GM12891 (cell line): Measurements from ENCODE around the gene PTGES3.
A peak's percentile ranks its signal among the peaks of the same experiment; 100 is the strongest.
"Not testable (repeated sequence)": the region's sequence is repeated elsewhere in the genome, so short reads cannot be mapped to it uniquely, and the experiment has no call there.

ENCODE experiments used
- DNase-seq: peaks from one replicate; pipeline ENCODE4 v3.0.0; 2011; ENCODE audit warnings: low spot score; ENCODE audit not compliant: insufficient read length
- FAIRE-seq: peaks from 2 replicates; lab custom pipeline; 2011; peaks lifted over from hg19 to GRCh38; lab: Jason Lieb, UNC
- PAX5 ChIP-seq: IDR thresholded peaks from 2 replicates; pipeline ENCODE4 v1.6.1; 2011; ENCODE audit warnings: low read length, moderate library complexity, mild to moderate bottlenecking; ENCODE audit not compliant: insufficient read depth, severe bottlenecking
- POLR2A ChIP-seq: IDR thresholded peaks from 2 replicates; pipeline ENCODE4 v1.6.1; 2011; ENCODE audit warnings: low read depth, low read length, control low read depth
- POLR2AphosphoS5 ChIP-seq: IDR thresholded peaks from 2 replicates; pipeline ENCODE4 v1.6.1; 2011; ENCODE audit warnings: low read depth, low read length, control low read depth
- POU2F2 ChIP-seq: IDR thresholded peaks from 2 replicates; pipeline ENCODE4 v1.6.1; 2011; ENCODE audit warnings: low read depth, mild to moderate bottlenecking, control low read depth, low read length, moderate library complexity
- SPI1 ChIP-seq: IDR thresholded peaks from 2 replicates; pipeline ENCODE4 v1.6.1; 2011; ENCODE audit warnings: low read depth, low read length, control low read depth
- TAF1 ChIP-seq: IDR thresholded peaks from 2 replicates; pipeline ENCODE4 v1.6.1; 2011; ENCODE audit warnings: low read depth, low read length, control low read depth

The PTGES3 gene

GRCh38 chr12:56658921-56659320 lies 29.2 kb downstream of the PTGES3 start:
- DNase-seq (no peak), FAIRE-seq (peak; percentile 72)
- no peak for TF ChIP-seq POLR2A
- no peak for TF ChIP-seq TAF1
- TF ChIP-seq SPI1: no peak
- TF ChIP-seq POU2F2: no peak
- TF ChIP-seq PAX5: no peak
- TF ChIP-seq POLR2AphosphoS5: no peak

DNA sequence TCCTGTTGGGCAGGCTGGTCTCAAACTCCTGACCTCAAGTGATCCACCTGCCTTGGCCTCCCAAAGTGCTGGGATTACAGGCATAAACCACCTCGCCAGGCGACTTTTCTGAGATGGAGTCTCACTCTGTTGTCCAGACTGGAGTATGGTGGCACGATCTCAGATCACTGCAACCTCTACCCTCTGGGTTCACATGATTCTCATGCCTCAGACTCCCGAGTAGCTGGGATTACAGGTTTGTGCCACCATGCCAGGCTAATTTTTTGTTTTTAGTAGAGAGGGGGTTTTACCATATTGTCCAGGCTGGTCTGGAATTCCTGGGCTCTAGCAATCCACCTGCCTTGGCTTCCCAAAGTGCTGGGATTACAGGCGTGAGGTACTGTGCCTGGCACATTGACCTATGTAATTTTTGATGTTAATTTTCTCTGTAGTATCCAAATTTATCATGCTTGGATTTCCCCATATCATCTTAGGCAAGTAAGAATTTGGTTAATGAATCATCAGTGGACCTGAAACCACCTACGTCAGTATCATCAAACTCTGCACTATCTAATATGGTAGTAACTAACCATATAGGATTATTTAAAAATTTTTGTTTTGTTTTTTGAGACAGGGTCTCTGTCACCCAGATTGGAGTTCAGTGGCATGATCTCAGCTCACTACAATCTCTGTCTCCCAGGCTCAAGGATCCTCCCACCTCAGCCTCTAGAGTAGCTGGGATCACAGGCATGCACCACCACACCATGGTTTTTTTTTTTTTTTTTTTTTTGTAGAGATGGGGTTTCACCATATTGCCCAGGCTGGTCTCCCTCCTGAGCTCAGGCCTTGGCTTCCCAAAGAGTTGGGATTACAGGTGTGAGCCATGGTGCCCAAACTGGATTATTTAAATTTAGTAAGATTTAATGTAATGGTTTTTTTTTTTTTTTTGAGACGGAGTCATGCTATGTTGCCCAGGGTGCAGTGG lies 30.4 kb downstream of the PTGES3 start:
- peak; percentile 41 for FAIRE-seq
- DNase-seq: no peak
- TF ChIP-seq POU2F2 (no peak), TAF1 (no peak), SPI1 (no peak), POLR2A (no peak), POLR2AphosphoS5 (no peak), PAX5 (no peak)

GRCh38 chr12:56653781-56654180 lies 34.3 kb downstream of the PTGES3 start:
- not testable (repeated sequence) for FAIRE-seq, DNase-seq

- not testable (repeated sequence) for DNase-seq, FAIRE-seq
These were observed 40.1 kb downstream of the PTGES3 start for GRCh38 chr12:56648023-56648422.

GRCh38 chr12:56645717-56646446 lies 42.2 kb downstream of the PTGES3 start, which contains the start of gene ATP5F1B:
ATP5F1B (minus strand) TSS chr12:56645984; CDS start chr12:56645963, 21 bp downstream.
- DNase-seq (peak; percentile 93), FAIRE-seq (peak; percentile 96)
- TF ChIP-seq SPI1: peak; percentile 59; the same call in 1 of the 2 replicates
- TF ChIP-seq POLR2A: peak; percentile 99
- TF ChIP-seq POLR2AphosphoS5: peak; percentile 99
- TF ChIP-seq TAF1: peak; percentile 98
- TF ChIP-seq PAX5: no peak
- peak; percentile 80; the same call in 1 of the 2 replicates for TF ChIP-seq POU2F2

GRCh38 chr12:56645201-56645716 lies 42.8 kb downstream of the PTGES3 start:
- no peak for FAIRE-seq
- no peak for DNase-seq
- TF ChIP-seq POLR2AphosphoS5: no peak

- FAIRE-seq (no peak), DNase-seq (no peak)
- TF ChIP-seq SPI1 (no peak), POLR2AphosphoS5 (no peak), POLR2A (no peak), PAX5 (no peak), POU2F2 (no peak), TAF1 (no peak)
These were observed 43.4 kb downstream of the PTGES3 start for GRCh38 chr12:56644654-56645053.

- no peak for DNase-seq
- FAIRE-seq: no peak
- TF ChIP-seq POLR2A (no peak), SPI1 (no peak), POLR2AphosphoS5 (no peak), PAX5 (no peak), TAF1 (no peak), POU2F2 (no peak)
These were observed 46.9 kb downstream of the PTGES3 start for GRCh38 chr12:56641219-56641618.

- TF ChIP-seq SPI1: no peak
- TF ChIP-seq POLR2A: no peak
- TF ChIP-seq POLR2AphosphoS5: no peak
- FAIRE-seq: no peak
These were observed 50.5 kb downstream of the PTGES3 start for GRCh38 chr12:56637621-56638020.

More at GRCh38 chr12:56637621-56638020, 50.5 kb downstream of the PTGES3 start:
- DNase-seq: no peak
